CD4-positive, alpha-beta T cell (primary cell): Measurements from ENCODE around the gene OR1K1. TPM values are rescaled to one million over a fixed set of nuclear protein-coding genes. Genes with fewer than 3 reads are reported as not detected.

Source experiments
- ATAC-seq: fragments of 200-7000 bp; cut with Tn5 transposase; one replicate; pipeline ENCODE4 v1.10.0; 2022; ENCODE audit warnings: mild to moderate bottlenecking; ENCODE audit not compliant: poor library complexity
- CTCF ChIA-PET: fragments of 350-600 bp; sonication (Branson Sonifier 250); formaldehyde crosslinking; loops from one replicate; lab custom pipeline; 2021; ENCODE audit warnings: antibody characterized with exemption, inconsistent platforms; lab: Charles Lee
- POLR2A ChIA-PET: fragments of 350-600 bp; sonication (Branson Sonifier 250); formaldehyde crosslinking; loops from one replicate; lab custom pipeline; 2021; ENCODE audit warnings: antibody characterized with exemption, inconsistent platforms; lab: Charles Lee
- DNase-seq, 14 experiments: peaks; one replicate each; pipeline ENCODE4 v3.0.0-alpha.2; 2013 to 2020; ENCODE audit warnings: mixed read lengths in 2 of 14
- H3K27ac ChIP-seq, 2 donors: one replicate each; pipeline versions ENCODE4 v1.5.1 to v1.7.0; 2013; ENCODE audit warnings: low read length in 2 of 2, low read depth in 1 of 2, mild to moderate bottlenecking in 1 of 2
- H3K27me3 ChIP-seq, 2 experiments: 1 replicate in 1 of 2; 2 replicates in 1 of 2; pipeline versions ENCODE4 v1.6.1 to v1.7.0; 2013; ENCODE audit warnings: low read length in 2 of 2, control low read depth in 1 of 2, mild to moderate bottlenecking in 1 of 2, moderate library complexity in 1 of 2; ENCODE audit not compliant: insufficient read depth in 2 of 2, control insufficient read depth in 1 of 2
- H3K36me3 ChIP-seq: one replicate; pipeline ENCODE4 v1.6.1; 2013; ENCODE audit warnings: low read length, control low read depth; ENCODE audit not compliant: insufficient read depth
- H3K4me1 ChIP-seq: one replicate; pipeline ENCODE4 v1.6.1; 2013; ENCODE audit warnings: low read length, control low read depth; ENCODE audit not compliant: insufficient read depth
- H3K4me3 ChIP-seq: one replicate; pipeline ENCODE4 v1.5.1; 2013; ENCODE audit warnings: mild to moderate bottlenecking, low read length, moderate library complexity
- H3K9me3 ChIP-seq, 2 experiments: 1 replicate in 1 of 2; 2 replicates in 1 of 2; pipeline versions ENCODE4 v1.6.1 to v1.7.0; 2013; ENCODE audit warnings: low read length in 2 of 2, mild to moderate bottlenecking in 2 of 2, control low read depth in 1 of 2, moderate library complexity in 1 of 2; ENCODE audit not compliant: control insufficient read depth in 1 of 2, insufficient read depth in 1 of 2
- H3K27ac Mint-ChIP-seq: one replicate; pipeline ENCODE4 v1.8.0; 2020; ENCODE audit warnings: mixed read lengths
- H3K27me3 Mint-ChIP-seq: one replicate; pipeline ENCODE4 v1.8.0; 2021; ENCODE audit warnings: mixed read lengths
- H3K36me3 Mint-ChIP-seq: one replicate; pipeline ENCODE4 v1.8.0; 2021; ENCODE audit warnings: low read depth, mixed read lengths
- H3K4me1 Mint-ChIP-seq: one replicate; pipeline ENCODE4 v1.8.0; 2021; ENCODE audit warnings: low read depth, mixed read lengths
- H3K4me3 Mint-ChIP-seq: one replicate; pipeline ENCODE4 v1.8.0; 2020; ENCODE audit warnings: mild to moderate bottlenecking, mixed read lengths
- H3K9me3 Mint-ChIP-seq: one replicate; pipeline ENCODE4 v1.8.0; 2020; ENCODE audit warnings: mixed read lengths
- CTCF ChIP-seq: fragments of 200-600 bp; IDR thresholded peaks from one replicate; pipeline ENCODE4 v1.8.0; 2022; ENCODE audit warnings: antibody characterized with exemption, mild to moderate bottlenecking
- intact Hi-C, 2 experiments: fragments of 100-400 bp; cut with DNase I in 1 of 2; cut with micrococcal nuclease in 1 of 2; formaldehyde crosslinking; loops; one replicate each; pipeline versions ENCODE4 v1.15.1 to v1.9.0; 2023 to 2025; cut with DNase I, micrococcal nuclease
- total RNA-seq, 174 experiments: library from RNA in 2 of 174; stranded (reverse) in 2 of 174; gene quantifications; one replicate each; pipeline ENCODE4 v1.2.3 and lab custom pipeline; 2021 to 2026

The OR1K1 gene
- total RNA-seq, 2 experiments from 2014 or later, result not detected

- H3K9me3 ChIP-seq, result no peaks in the 10 kb centered on the region
- no peak overlapping the region for H3K27ac Mint-ChIP-seq
- no peaks in the 10 kb centered on the region for H3K4me1 Mint-ChIP-seq
- DNase-seq, result no peak
- no peaks in the 10 kb centered on the region for H3K27me3 Mint-ChIP-seq
- no peaks in the 10 kb centered on the region for H3K4me1 ChIP-seq
- no peaks in the 10 kb centered on the region for H3K9me3 Mint-ChIP-seq
- POLR2A ChIA-PET, result no interaction called here
- H3K27me3 ChIP-seq, result no peaks in the 10 kb centered on the region
- H3K27ac ChIP-seq, result no peak overlapping the region
- CTCF ChIA-PET, result no interaction called here
- H3K4me3 ChIP-seq, result no peak overlapping the region
- H3K4me3 Mint-ChIP-seq, result no peak overlapping the region
- no peaks in the 10 kb centered on the region for H3K36me3 ChIP-seq
- no peak for TF ChIP-seq CTCF
- ATAC-seq, result no peak
- intact Hi-C loops, result no loop called here
- no peaks in the 10 kb centered on the region for H3K36me3 Mint-ChIP-seq
These were observed 13.6 kb upstream of the OR1K1 start for GRCh38 chr9:122786338-122786737.

- ChIA-PET CTCF (no interaction called here), POLR2A (no interaction called here)
- ATAC-seq (no peak), DNase-seq (no peak)
- Mint-ChIP-seq H3K9me3 (no peaks in the 10 kb centered on the region), H3K4me1 (no peaks in the 10 kb centered on the region), H3K27ac (no peak within 1 kb of the TSS), H3K36me3 (no peaks in the 10 kb centered on the region), H3K27me3 (no peaks in the 10 kb centered on the region), H3K4me3 (no peak within 1 kb of the TSS)
- TF ChIP-seq CTCF, result no peak
- Histone ChIP-seq H3K9me3 (no peaks in the 10 kb centered on the region), H3K4me1 (no peaks in the 10 kb centered on the region), H3K27ac (no peak within 1 kb of the TSS), H3K27me3 (no peaks in the 10 kb centered on the region), H3K36me3 (no peaks in the 10 kb centered on the region), H3K4me3 (no peak within 1 kb of the TSS)
- intact Hi-C loops, result no loop called here
These were observed 11.1 kb upstream of the OR1K1 start, which contains the start of gene OR5C1 for GRCh38 chr9:122788831-122789230. TSS of gene OR5C1 (plus strand) at chr9:122788933. CDS start at chr9:122788933, 0 bp downstream.

GRCh38 chr9:122789256-122790046, 10.5 kb upstream of the OR1K1 start:
- H3K27me3 Mint-ChIP-seq, result no peaks in the 10 kb centered on the region
- H3K9me3 Mint-ChIP-seq, result no peaks in the 10 kb centered on the region
- Histone ChIP-seq H3K4me1 (no peaks in the 10 kb centered on the region), H3K36me3 (no peaks in the 10 kb centered on the region), H3K9me3 (no peaks in the 10 kb centered on the region), H3K4me3 (no peak overlapping the region), H3K27me3 (no peaks in the 10 kb centered on the region), H3K27ac (no peak overlapping the region)
- H3K4me1 Mint-ChIP-seq, result no peaks in the 10 kb centered on the region
- CTCF ChIA-PET, result no interaction called here
- no peak overlapping the region for H3K4me3 Mint-ChIP-seq
- no peak overlapping the region for H3K27ac Mint-ChIP-seq
- H3K36me3 Mint-ChIP-seq, result no peaks in the 10 kb centered on the region
- POLR2A ChIA-PET, result no interaction called here
- ATAC-seq (no peak), DNase-seq (no peak)
- intact Hi-C loops, result no loop called here
- no peak for TF ChIP-seq CTCF
